K562 (cell line): Measurements from ENCODE around the gene PTBP3. TPM values are rescaled to one million over a fixed set of nuclear protein-coding genes. Genes with fewer than 3 reads are reported as not detected.

Experiments used
- BCL6 ChIP-seq: fragments of 250-450 bp; sonication (Bioruptor Pico); IDR thresholded peaks from 2 replicates; pipeline ENCODE4 v1.4.0; 2020
- CXXC5 ChIP-seq: fragments of 250-450 bp; sonication (Bioruptor Pico); IDR thresholded peaks from 2 replicates; pipeline ENCODE4 v1.8.0; 2022; ENCODE audit warnings: inconsistent platforms, mild to moderate bottlenecking, moderate library complexity
- DPF2 ChIP-seq: fragments of 450-650 bp; IDR thresholded peaks from 2 replicates; pipeline ENCODE4 v1.6.1; 2016
- KLF13 ChIP-seq: fragments of 450-650 bp; IDR thresholded peaks from 2 replicates; pipeline ENCODE4 v1.6.1; 2016; ENCODE audit warnings: missing genetic modification characterization, low read depth, mild to moderate bottlenecking, missing compliant biosample characterization, moderate library complexity, borderline replicate concordance
- PATZ1 ChIP-seq: fragments of 250-450 bp; sonication (Bioruptor Pico); IDR thresholded peaks from 2 replicates; pipeline ENCODE4 v1.5.0; 2020; ENCODE audit warnings: mild to moderate bottlenecking, borderline replicate concordance
- PBX2 ChIP-seq, 2 experiments: IDR thresholded peaks in 1 of 2; conservative IDR thresholded peaks in 1 of 2; 2 replicates each; pipeline ENCODE4 v1.6.1; 2016; ENCODE audit warnings: low read depth in 2 of 2, mild to moderate bottlenecking in 1 of 2, missing compliant biosample characterization in 1 of 2, missing genetic modification characterization in 1 of 2, moderate library complexity in 1 of 2
- PCBP1 ChIP-seq: fragments of 200-400 bp; formaldehyde crosslinking; IDR thresholded peaks from 2 replicates; pipeline ENCODE4 v1.6.1; 2018; ENCODE audit warnings: mild to moderate bottlenecking, low read depth, low read length; ENCODE audit not compliant: poor library complexity, severe bottlenecking
- PHB ChIP-seq: fragments of 250-450 bp; sonication (Bioruptor Pico); IDR thresholded peaks from 2 replicates; pipeline ENCODE4 v1.5.0; 2021
- PHB2 ChIP-seq: fragments of 450-650 bp; IDR thresholded peaks from 2 replicates; pipeline ENCODE4 v1.6.1; 2017; ENCODE audit warnings: low read depth
- RB1 ChIP-seq: fragments of 450-650 bp; IDR thresholded peaks from 2 replicates; pipeline ENCODE4 v1.6.1; 2017; ENCODE audit warnings: low read depth, mild to moderate bottlenecking
- SOX6 ChIP-seq: fragments of 450-650 bp; IDR thresholded peaks from 2 replicates; pipeline ENCODE4 v1.6.1; 2014; ENCODE audit warnings: mild to moderate bottlenecking
- THRB ChIP-seq: fragments of 450-650 bp; formaldehyde crosslinking; conservative IDR thresholded peaks from 2 replicates; pipeline ENCODE4 v1.4.0; 2022; ENCODE audit warnings: mild to moderate bottlenecking, missing genetic modification characterization
- TOE1 ChIP-seq, 2 experiments: fragments of 450-650 bp in 1 of 2; sonication (generic) in 1 of 2; formaldehyde crosslinking in 1 of 2; IDR thresholded peaks; 2 replicates each; pipeline versions ENCODE4 v1.7.1 to v1.8.0; 2016 to 2022; ENCODE audit warnings: borderline replicate concordance in 2 of 2, mild to moderate bottlenecking in 2 of 2, antibody characterized with exemption in 1 of 2, inconsistent platforms in 1 of 2, low read depth in 1 of 2, missing genetic modification reagents in 1 of 2, moderate library complexity in 1 of 2
- YY1 ChIP-seq, 3 experiments: IDR thresholded peaks; 2 replicates each; pipeline ENCODE4 v1.6.1; 2011; ENCODE audit warnings: low read length in 2 of 3, mild to moderate bottlenecking in 2 of 3, moderate library complexity in 2 of 3, borderline replicate concordance in 1 of 3, control low read depth in 1 of 3, low read depth in 1 of 3; ENCODE audit not compliant: insufficient read depth in 3 of 3, insufficient replicate concordance in 2 of 3, control insufficient read depth in 1 of 3, insufficient read length in 1 of 3; ENCODE audit errors: extremely low read depth in 1 of 3
- ZNF354B ChIP-seq: fragments of 250-450 bp; sonication (Bioruptor Pico); IDR thresholded peaks from 2 replicates; pipeline ENCODE4 v1.4.0; 2020
- ZNF395 ChIP-seq: fragments of 200-800 bp; sonication (Bioruptor generic); IDR thresholded peaks from 2 replicates; pipeline ENCODE4 v1.6.1; 2017; ENCODE audit warnings: missing genetic modification characterization, missing compliant biosample characterization
- polyA plus RNA-seq, 8 experiments: library from polyadenylated mRNA; depleted of rRNA in 4 of 8; stranded (reverse) in 5 of 8; unstranded in 3 of 8; fragments of >200 nt; fragmentation: Nextera tagmentation in 2 of 8; fragmentation: Illumina TruSeq in 1 of 8; extraction: Ambion mirVana in 2 of 8; extraction: Trizol in 1 of 8; gene quantifications; 2 replicates each; pipeline versions ENCODE4 v1.2.1 to v1.2.3, GENCODE V29; 2011 to 2014; ENCODE audit warnings: inconsistent platforms in 1 of 8, missing spikeins in 1 of 8
- total RNA-seq, 7 experiments: library from RNA; depleted of rRNA in 6 of 7; stranded (reverse); fragments of >200 nt in 6 of 7; fragmentation: Illumina TruSeq in 2 of 7; extraction: Trizol in 2 of 7; gene quantifications; 2 replicates each; pipeline versions ENCODE4 v1.2.1 to v1.2.3, GENCODE V29; 2011 to 2021; ENCODE audit warnings: low replicate concordance in 1 of 7

Gene PTBP3
- total and polyA plus RNA-seq, 9 of the 15 experiments (the other 6 are each of a cell fraction or from before 2014, with no cell fraction given): 22.4 to 132 (median 68.0) TPM

- TF ChIP-seq PBX2 (CRISPR knock-in tag; IDR thresholded peaks at IDR 0.05; ENCODE audit: low read depth) (no peak), PBX2 (tag; conservative IDR thresholded peaks at IDR 0.05; ENCODE audit: low read depth) (no peak), ZNF395 (CRISPR knock-in tag) (peak; percentile 32; the same call in 1 of the 2 replicates), PHB (CRISPR knock-in tag) (no peak), DPF2 (peak; percentile 39; the same call in 1 of the 2 replicates), PCBP1 (peak; percentile 31), CXXC5 (peak; percentile 47), PHB2 (no peak), SOX6 (no peak), KLF13 (tag) (no peak), THRB (no peak), TOE1 (IDR thresholded peaks at IDR 0.05; ENCODE audit: borderline replicate concordance) (no peak), TOE1 (CRISPR knock-in tag; IDR thresholded peaks at IDR 0.05; ENCODE audit: borderline replicate concordance, low read depth) (no peak), BCL6 (CRISPR knock-in tag) (no peak), RB1 (peak; percentile 54; the same call in 1 of the 2 replicates), PATZ1 (CRISPR knock-in tag) (no peak), ZNF354B (CRISPR knock-in tag) (no peak), YY1 (IDR thresholded peaks at IDR 0.05; ENCODE audit: borderline replicate concordance in 1 of 3, control insufficient read depth in 1 of 3, extremely low read depth in 1 of 3, insufficient read depth in 3 of 3, insufficient read length in 1 of 3, insufficient replicate concordance in 2 of 3, low read depth in 1 of 3, low read length in 2 of 3) (peak in 1 of 3 experiments; percentile 4)
Measured at GRCh38 chr9:112380102-112380824, 46.8 kb upstream of the PTBP3 start, which contains the start of gene HSDL2 (continued).
